HG03342 (cell line): ENCODE results near the gene INPP5D.
"Not testable (repeated sequence)": the region's sequence is repeated elsewhere in the genome, so short reads cannot be mapped to it uniquely, and the experiment has no call there.

Experiments used
- ATAC-seq: cut with Tn5 transposase; IDR thresholded peaks from one replicate; pipeline ENCODE4 v1.9.1; 2021; ENCODE audit warnings: mild to moderate bottlenecking, moderate library complexity; ENCODE audit not compliant: unreplicated experiment

Gene INPP5D

GRCh38 chr2:233200790-233201189 lies 140.6 kb downstream of the INPP5D start:
- ATAC-seq = not testable (repeated sequence)

- no peak for ATAC-seq
Observed at GRCh38 chr2:233201258-233202013, 141.3 kb downstream of the INPP5D start.

GRCh38 chr2:233202531-233202944 lies 142.4 kb downstream of the INPP5D start:
- ATAC-seq = peak; percentile 32

GRCh38 chr2:233203060-233203459 lies 142.9 kb downstream of the INPP5D start:
- ATAC-seq = no peak

- ATAC-seq = no peak
Observed at GRCh38 chr2:233204286-233204936, 144.3 kb downstream of the INPP5D start.

GRCh38 chr2:233208382-233209116 lies 148.4 kb downstream of the INPP5D start:
- ATAC-seq = no peak

GRCh38 chr2:233209117-233209532 lies 149.0 kb downstream of the INPP5D start:
- ATAC-seq = no peak

- no peak for ATAC-seq
Observed at GRCh38 chr2:233209533-233210171, 149.5 kb downstream of the INPP5D start.

- no peak for ATAC-seq
Observed at GRCh38 chr2:233210281-233210680, 150.1 kb downstream of the INPP5D start.

- no peak for ATAC-seq
Observed at GRCh38 chr2:233210843-233211547, 150.9 kb downstream of the INPP5D start.

GRCh38 chr2:233211548-233211895 lies 151.4 kb downstream of the INPP5D start:
- ATAC-seq = no peak

GRCh38 chr2:233213011-233213410 lies 152.9 kb downstream of the INPP5D start:
- no peak for ATAC-seq

GRCh38 chr2:233213975-233214374 lies 153.8 kb downstream of the INPP5D start:
- ATAC-seq = no peak

- ATAC-seq = no peak
Observed at GRCh38 chr2:233217892-233218377, 157.8 kb downstream of the INPP5D start.

GRCh38 chr2:233218836-233219235 lies 158.7 kb downstream of the INPP5D start:
- no peak for ATAC-seq

- no peak for ATAC-seq
Observed at GRCh38 chr2:233219848-233220247, 159.7 kb downstream of the INPP5D start.

GRCh38 chr2:233221378-233222063 lies 161.4 kb downstream of the INPP5D start:
- ATAC-seq = no peak

GRCh38 chr2:233223059-233223894 lies 163.1 kb downstream of the INPP5D start:
- peak; percentile 88 for ATAC-seq
